Left renal cortex interstitium (tissue), 4 donors: ENCODE results near the gene USP46. TPM values are rescaled to one million over a fixed set of nuclear protein-coding genes. Genes with fewer than 3 reads are reported as not detected.

Source experiments
- DNase-seq, 4 donors: peaks; one replicate each; pipeline ENCODE4 v3.0.0-alpha.2; 2013; ENCODE audit warnings: low read depth in 4 of 4, low spot score in 2 of 4, missing footprints in 1 of 4
- polyA plus RNA-seq, 4 donors: library from polyadenylated mRNA; unstranded; fragments of 120-200 nt; gene quantifications; one replicate each; pipeline ENCODE4 v1.2.1, GENCODE V29; 2013; ENCODE audit not compliant: insufficient read length in 4 of 4

USP46 gene
- polyA plus RNA-seq, 4 donors = 30.7 to 34.6 (median 32.1) TPM

- DNase-seq = peak in 3 of 4 donors; percentile 66 to 71 (median 66)
Observed at GRCh38 chr4:52657618-52658501, 1.2 kb downstream of the USP46 start.

GRCh38 chr4:52657292-52657617, 1.8 kb downstream of the USP46 start:
- peak in 1 of 4 donors; percentile 8 for DNase-seq

GRCh38 chr4:52655506-52655905, 3.6 kb downstream of the USP46 start:
- DNase-seq = no peak

- DNase-seq = no peak
Observed at GRCh38 chr4:52651996-52652672, 7.0 kb downstream of the USP46 start.

- DNase-seq = no peak
Observed at GRCh38 chr4:52648836-52649235, 10.3 kb downstream of the USP46 start.

- DNase-seq = no peak
Observed at GRCh38 chr4:52646741-52647140, 12.4 kb downstream of the USP46 start.

- DNase-seq = no peak
Observed at GRCh38 chr4:52646096-52646495, 13.0 kb downstream of the USP46 start.

GRCh38 chr4:52645300-52645699, 13.8 kb downstream of the USP46 start:
- no peak for DNase-seq

GRCh38 chr4:52643785-52644244, 15.3 kb downstream of the USP46 start:
- no peak for DNase-seq

- no peak for DNase-seq
Observed at GRCh38 chr4:52643190-52643589, 15.9 kb downstream of the USP46 start.

- no peak for DNase-seq
Observed at GRCh38 chr4:52641854-52642563, 17.1 kb downstream of the USP46 start.

GRCh38 chr4:52640808-52641565, 18.1 kb downstream of the USP46 start:
- DNase-seq = no peak

- no peak for DNase-seq
Observed at GRCh38 chr4:52638717-52639116, 20.4 kb downstream of the USP46 start.

GRCh38 chr4:52637116-52637515, 22.0 kb downstream of the USP46 start:
- DNase-seq = no peak

GRCh38 chr4:52635560-52635959, 23.5 kb downstream of the USP46 start:
- no peak for DNase-seq

- DNase-seq = no peak
Observed at GRCh38 chr4:52635130-52635529, 24.0 kb downstream of the USP46 start.

GRCh38 chr4:52633846-52634245, 25.3 kb downstream of the USP46 start:
- no peak for DNase-seq

GRCh38 chr4:52628974-52629373, 30.1 kb downstream of the USP46 start:
- no peak for DNase-seq

- no peak for DNase-seq
Observed at GRCh38 chr4:52628543-52628942, 30.6 kb downstream of the USP46 start.

- no peak for DNase-seq
Observed at GRCh38 chr4:52627876-52628275, 31.2 kb downstream of the USP46 start.

- no peak for DNase-seq
Observed at GRCh38 chr4:52625216-52625615, 33.9 kb downstream of the USP46 start.
